GM23338 (cell line): ENCODE results near the gene VPS36.
"Not testable (repeated sequence)": the region's sequence is repeated elsewhere in the genome, so short reads cannot be mapped to it uniquely, and the experiment has no call there.

Experiments
- CTCF ChIP-seq, 2 experiments: fragments of 200-600 bp in 1 of 2; sonication (generic) in 1 of 2; conservative IDR thresholded peaks; 2 replicates each; pipeline versions ENCODE4 v1.5.1 to v1.6.1; 2016 to 2017; ENCODE audit warnings: antibody characterized with exemption in 2 of 2, low read depth in 2 of 2, mild to moderate bottlenecking in 2 of 2, moderate library complexity in 1 of 2
- EZH2 ChIP-seq: fragments of 200-600 bp; sonication (generic); IDR thresholded peaks from one replicate; pipeline ENCODE4 v1.8.0; 2017; ENCODE audit warnings: antibody characterized with exemption, mild to moderate bottlenecking, low read depth; ENCODE audit not compliant: unreplicated experiment
- ZNF462 ChIP-seq: fragments of 250-450 bp; sonication (Bioruptor Pico); IDR thresholded peaks from 2 replicates; pipeline ENCODE4 v1.5.0; 2020; ENCODE audit warnings: mild to moderate bottlenecking, moderate library complexity

GRCh38 chr13:52488763-52489162, 38.3 kb upstream of the VPS36 start:
- TF ChIP-seq ZNF462 (CRISPR knock-in tag); CTCF (conservative IDR thresholded peaks at IDR 0.05; ENCODE audit: low read depth in 2 of 2); EZH2: not testable (repeated sequence)
